ENCODE data around the gene NUDT4.

GRCh38 chr12:93434256-93434865 is 56.6 kb downstream of the NUDT4 start:
- TF ChIP-seq, protein P1, sequence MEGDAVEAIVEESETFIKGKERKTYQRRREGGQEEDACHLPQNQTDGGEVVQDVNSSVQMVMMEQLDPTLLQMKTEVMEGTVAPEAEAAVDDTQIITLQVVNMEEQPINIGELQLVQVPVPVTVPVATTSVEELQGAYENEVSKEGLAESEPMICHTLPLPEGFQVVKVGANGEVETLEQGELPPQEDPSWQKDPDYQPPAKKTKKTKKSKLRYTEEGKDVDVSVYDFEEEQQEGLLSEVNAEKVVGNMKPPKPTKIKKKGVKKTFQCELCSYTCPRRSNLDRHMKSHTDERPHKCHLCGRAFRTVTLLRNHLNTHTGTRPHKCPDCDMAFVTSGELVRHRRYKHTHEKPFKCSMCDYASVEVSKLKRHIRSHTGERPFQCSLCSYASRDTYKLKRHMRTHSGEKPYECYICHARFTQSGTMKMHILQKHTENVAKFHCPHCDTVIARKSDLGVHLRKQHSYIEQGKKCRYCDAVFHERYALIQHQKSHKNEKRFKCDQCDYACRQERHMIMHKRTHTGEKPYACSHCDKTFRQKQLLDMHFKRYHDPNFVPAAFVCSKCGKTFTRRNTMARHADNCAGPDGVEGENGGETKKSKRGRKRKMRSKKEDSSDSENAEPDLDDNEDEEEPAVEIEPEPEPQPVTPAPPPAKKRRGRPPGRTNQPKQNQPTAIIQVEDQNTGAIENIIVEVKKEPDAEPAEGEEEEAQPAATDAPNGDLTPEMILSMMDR (IDR thresholded peaks at IDR 0.05), result no peak
- TF ChIP-seq, protein P2, sequence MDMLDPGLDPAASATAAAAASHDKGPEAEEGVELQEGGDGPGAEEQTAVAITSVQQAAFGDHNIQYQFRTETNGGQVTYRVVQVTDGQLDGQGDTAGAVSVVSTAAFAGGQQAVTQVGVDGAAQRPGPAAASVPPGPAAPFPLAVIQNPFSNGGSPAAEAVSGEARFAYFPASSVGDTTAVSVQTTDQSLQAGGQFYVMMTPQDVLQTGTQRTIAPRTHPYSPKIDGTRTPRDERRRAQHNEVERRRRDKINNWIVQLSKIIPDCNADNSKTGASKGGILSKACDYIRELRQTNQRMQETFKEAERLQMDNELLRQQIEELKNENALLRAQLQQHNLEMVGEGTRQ (CRISPR knock-in tag; IDR thresholded peaks at IDR 0.05), result no peak
- TF ChIP-seq USF1 (CRISPR knock-in tag; IDR thresholded peaks at IDR 0.05), result no peak
- no peak for TF ChIP-seq TP53 (CRISPR knock-in tag; IDR thresholded peaks at IDR 0.05)
- TF ChIP-seq, protein P3, sequence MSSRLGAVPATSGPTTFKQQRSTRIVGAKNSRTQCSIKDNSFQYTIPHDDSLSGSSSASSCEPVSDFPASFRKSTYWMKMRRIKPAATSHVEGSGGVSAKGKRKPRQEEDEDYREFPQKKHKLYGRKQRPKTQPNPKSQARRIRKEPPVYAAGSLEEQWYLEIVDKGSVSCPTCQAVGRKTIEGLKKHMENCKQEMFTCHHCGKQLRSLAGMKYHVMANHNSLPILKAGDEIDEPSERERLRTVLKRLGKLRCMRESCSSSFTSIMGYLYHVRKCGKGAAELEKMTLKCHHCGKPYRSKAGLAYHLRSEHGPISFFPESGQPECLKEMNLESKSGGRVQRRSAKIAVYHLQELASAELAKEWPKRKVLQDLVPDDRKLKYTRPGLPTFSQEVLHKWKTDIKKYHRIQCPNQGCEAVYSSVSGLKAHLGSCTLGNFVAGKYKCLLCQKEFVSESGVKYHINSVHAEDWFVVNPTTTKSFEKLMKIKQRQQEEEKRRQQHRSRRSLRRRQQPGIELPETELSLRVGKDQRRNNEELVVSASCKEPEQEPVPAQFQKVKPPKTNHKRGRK (CRISPR knock-in tag; IDR thresholded peaks at IDR 0.05; ENCODE audit: borderline replicate concordance), result no peak
- no peak for TF ChIP-seq ESRRA (CRISPR knock-in tag; IDR thresholded peaks at IDR 0.05; ENCODE audit: borderline replicate concordance)
- no peak for TF ChIP-seq E2F4 (CRISPR knock-in tag; IDR thresholded peaks at IDR 0.05; ENCODE audit: borderline replicate concordance, low read depth)
